GM20431 (cell line): ENCODE data around the gene ANKRD33B.

ENCODE experiments used
- in situ Hi-C: fragments of 300-500 bp; cut with MseI, MboI; formaldehyde crosslinking; loops from one replicate; pipeline ENCODE4 v1.15.0; 2020; ENCODE audit warnings: low sequenced_read_pairs; ENCODE audit not compliant: unreplicated experiment

ANKRD33B gene

DNA sequence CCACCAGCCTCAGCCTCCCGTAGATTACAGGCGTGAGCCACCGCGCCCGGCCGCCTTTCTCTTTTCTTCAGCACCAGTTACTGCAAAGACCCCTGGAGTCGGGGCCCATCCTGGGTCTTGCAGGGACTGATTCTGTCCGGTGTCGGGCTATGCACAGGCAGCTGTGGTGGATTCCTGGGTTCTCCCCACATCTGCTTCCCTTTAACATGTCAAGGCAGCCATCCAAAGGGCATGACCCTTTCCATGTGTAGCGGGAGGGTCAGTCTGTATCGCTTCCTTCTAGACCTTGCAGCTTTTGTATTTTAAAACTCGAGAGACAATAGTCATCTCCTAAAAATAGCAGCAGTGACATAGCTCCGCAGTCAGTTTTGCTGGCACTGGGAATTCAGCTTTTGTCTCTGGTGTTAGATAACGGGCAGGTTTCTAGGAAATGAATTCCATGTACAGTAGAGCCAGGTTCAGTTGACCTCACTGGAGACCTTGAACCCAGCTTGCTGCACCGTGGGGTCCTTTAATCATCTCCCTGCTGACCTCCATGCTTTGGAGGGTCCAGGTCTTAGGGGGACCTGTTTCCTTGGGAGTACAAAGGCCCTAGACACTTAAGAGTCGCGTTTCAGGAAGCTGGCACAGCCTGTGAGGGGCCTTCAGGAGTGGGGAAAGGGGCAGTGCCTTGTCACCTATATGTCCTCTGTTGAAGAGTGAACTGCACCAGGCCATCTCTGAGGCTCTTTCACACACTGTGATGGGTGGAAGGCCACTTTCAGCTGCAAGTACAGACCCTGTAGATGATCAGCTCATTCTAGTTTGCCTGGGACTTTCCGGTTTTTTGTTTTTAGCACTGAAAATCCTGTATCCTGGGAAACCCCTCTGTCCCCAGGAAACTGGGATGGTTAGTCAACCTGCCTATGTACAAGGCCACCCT, 13.8 kb downstream of the ANKRD33B start:
- in situ Hi-C loops: no loop called here

DNA sequence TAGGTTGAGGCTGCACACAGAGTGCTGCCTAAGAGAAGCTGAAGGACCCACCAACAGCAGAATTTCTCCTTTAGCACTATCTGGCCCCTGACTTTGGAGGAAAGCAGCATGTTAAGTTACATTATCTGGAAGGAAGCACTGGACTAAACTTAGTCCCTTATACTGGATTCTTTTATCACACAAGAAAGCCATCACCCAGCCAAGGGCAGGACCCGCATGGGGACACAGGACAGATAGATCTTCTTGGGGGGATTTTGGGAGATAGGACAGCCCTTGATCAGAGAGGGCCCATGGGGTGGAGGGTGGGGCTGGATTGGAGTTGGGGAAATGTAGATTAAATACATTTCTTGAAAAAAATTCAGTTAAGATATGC, 14.4 kb downstream of the ANKRD33B start:
- in situ Hi-C loops: no loop called here

DNA sequence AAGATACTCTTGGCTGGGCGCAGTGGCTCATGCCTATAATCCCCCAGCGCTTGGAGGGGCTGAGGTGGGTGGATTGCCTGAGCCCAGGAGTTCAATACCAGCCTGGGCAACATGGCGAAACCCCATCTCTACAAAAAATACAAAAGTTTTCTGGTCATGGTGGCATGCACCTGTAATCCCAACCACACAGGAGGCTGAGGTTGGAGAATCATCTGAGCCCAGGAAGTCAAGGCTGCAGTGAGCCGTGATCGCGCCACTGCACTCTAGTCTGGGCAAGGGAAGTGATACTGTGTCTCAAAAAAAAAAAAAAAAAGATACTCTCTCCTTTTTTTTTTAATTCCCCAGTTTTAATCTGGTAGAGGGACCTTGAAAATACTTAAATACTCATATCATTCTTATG, 15.0 kb downstream of the ANKRD33B start:
- in situ Hi-C loops: no loop called here

DNA sequence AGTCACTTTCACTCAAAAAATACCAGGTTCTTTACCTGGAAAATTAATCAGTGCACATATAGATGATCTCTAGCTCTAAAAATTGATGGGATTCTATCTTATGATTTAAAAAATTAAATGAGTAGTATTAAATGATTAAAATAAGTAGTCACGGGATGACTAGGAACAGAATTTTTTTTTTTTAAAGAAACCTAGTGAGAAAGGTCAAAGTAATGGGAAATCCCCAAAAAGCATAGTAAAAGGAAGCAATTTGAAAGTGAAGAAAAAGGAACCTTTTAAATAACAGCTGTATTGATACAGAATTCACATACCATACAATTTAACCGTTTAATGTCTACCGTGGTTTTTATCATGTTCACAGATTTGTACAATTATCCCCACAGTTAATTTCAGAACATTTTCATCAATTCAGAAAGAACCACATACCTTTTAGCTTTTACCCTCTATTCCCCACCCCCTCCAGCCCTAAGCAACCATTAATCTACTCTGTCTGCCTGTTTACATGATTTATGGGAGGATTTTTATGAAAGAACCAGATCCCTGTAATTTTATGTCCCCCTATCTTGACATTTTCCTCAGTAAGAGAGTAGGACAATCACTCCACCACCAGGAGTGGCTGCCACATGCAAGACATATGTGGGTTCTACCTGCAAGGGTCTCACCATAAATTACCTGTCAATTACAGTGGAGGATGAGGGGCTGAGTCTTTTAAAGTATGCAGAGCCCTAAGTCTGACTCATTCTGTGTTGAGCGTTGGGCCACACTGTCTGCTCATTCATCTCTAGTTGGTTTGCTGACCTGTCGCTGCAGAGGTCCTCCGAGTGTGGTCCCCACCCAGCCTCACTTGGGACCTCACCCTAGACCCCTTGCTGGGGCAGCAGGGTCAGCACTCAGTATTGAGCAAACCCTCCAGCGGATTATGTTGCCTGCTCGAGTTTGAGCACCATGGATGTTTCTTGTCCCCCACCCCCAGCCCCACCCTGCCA, 16.0 kb downstream of the ANKRD33B start:
- in situ Hi-C loops: no loop called here

DNA sequence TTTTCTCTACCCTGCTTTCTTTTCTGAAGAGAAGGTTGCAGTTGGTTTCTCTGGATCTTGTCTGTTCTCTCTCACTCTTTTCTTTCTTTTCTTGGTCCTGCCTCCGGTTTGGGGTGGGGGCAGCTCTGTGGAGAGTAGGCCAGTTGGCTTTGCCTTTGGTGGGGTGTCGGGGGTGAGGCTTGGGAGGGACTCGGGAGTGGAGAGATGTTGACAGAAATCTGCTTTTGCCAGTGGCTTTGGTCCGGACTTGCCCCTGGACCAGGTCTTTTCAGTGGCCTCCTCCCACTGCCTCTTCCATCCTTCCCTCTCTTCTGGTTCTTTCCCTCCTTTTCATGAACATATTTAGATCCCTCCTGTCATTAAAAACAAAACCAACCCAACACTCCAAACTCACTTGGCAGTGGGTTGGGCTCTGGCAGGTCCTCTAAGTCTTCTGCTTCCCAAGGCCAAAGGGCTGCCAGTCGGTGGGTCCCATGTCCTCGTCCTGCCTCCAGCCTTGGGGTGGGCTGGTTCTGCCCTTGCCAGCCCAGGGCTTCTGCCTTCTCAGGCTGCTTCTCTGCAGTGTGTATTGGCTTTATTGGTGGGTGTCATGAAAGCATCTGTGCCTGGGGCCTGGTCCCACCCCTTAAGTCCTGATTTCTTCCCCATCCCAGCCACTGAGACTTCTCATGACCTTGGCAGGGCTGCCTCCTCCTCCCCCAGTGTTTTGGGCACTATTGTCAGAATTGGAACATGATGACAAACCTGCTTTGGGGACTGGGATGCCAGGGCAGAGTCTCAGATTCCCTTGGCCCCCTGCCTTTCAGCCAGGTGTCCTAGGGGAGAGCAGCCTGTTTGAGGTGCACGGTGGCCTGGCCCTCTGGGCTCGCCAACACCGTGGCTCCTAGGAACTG, 16.9 kb downstream of the ANKRD33B start:
- in situ Hi-C loops: no loop called here

DNA sequence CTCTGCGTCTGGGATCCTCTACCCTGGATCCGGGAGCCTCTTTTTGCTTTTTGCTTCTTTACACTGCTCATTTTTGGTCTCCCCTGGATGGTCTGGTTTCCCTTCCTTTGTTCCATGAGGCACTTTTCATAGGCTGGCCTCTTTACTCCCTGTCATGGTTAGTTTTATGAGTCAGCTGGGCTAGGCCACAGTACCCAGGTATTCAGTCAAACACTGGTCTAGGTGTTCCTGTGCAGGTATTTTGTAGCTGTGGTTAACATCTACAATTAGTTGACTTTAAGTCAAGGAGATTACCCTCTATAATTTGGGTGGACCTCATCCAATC, 17.5 kb downstream of the ANKRD33B start:
- in situ Hi-C loops: no loop called here

DNA sequence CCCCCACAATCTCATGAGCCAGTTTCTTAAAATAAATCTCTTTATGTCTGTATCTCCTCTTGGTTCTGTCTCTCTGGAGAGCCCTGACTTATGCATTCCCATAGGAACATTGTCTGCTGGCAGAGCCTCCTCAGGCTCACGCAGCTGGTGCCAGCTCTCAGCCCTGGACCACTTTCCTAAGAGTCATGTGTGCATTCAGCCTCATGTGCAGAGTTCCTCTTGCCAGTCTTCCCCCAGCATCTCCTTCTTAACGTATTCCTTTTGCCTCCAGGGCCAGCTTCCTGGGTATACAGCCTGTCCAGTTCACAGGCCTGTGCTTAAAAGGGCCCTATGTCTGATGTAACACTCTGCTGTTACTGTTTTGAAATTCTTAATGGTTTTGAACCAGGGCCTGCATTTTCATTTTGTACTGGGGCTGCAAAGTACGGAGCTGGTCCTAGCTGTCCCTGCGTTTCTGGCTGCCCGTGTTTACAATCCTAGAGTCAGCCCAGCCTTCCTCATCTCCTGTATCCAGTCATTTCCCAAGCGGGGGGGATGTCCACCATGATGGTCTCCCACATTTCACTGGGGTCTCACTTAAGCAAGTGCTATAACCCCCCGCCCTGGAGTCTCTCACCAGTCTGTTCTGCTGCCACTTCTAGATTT, 18.1 kb downstream of the ANKRD33B start:
- in situ Hi-C loops: no loop called here

DNA sequence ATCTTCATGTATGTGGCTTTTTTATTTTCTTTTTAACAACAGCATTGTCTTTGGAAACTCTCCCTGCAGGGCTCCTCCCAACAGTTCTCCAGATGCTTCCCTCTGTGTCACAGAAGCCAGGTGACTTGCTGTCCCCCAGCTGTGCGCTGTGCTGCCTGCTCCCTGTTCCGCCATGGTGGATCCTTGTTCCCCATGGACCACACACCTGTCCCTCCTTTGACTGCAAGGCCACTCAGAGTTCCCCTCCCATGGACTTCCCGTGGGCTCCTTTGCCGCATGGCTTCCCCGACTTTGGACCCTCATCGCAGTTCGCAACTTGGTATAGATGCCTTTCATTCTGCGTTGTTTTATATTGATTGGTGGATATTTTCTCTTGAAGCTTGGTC, 18.6 kb downstream of the ANKRD33B start:
- in situ Hi-C loops: no loop called here

DNA sequence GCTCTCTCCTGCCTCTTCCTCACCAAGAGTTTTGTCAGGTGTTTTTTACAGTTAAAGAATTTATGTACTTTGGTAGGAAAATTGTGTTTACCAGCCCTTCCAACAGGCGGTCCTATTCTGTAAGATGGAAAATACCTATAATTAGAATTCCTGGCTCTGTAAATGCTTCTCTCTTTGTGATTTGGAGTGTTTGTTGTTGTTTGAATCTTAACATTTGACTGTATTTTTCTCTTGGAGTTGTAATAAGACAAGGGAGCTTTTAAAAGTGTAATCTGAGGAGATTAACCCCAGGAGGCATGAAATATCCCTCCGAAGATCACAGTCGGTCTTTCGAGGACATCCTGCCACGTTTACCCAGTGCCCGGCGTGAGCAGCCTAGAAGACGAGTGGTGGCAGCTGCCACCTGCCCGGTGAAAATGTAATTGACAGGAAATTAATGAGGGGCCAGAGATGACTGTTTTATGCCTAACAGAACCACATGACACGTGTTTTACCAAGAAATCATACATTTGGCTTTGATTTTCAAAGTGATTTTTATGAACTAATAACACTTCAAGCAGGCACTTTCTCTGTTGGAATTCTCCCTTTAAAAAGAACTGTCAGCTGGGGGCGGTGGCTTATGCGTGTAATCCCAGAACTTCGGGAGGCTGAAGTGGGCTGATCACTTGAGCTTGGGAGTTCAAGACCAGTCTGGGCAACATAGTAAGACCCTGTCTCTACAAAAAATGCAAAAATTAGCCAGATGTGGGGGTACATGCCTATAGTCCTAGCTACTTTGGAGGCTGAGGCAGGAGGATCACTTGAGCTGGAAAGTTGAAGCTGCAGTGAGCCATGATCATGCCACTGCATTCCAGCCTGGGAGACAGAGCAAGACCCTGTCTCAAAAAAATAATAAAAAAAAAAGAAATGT, 20.0 kb downstream of the ANKRD33B start:
- in situ Hi-C loops: no loop called here

DNA sequence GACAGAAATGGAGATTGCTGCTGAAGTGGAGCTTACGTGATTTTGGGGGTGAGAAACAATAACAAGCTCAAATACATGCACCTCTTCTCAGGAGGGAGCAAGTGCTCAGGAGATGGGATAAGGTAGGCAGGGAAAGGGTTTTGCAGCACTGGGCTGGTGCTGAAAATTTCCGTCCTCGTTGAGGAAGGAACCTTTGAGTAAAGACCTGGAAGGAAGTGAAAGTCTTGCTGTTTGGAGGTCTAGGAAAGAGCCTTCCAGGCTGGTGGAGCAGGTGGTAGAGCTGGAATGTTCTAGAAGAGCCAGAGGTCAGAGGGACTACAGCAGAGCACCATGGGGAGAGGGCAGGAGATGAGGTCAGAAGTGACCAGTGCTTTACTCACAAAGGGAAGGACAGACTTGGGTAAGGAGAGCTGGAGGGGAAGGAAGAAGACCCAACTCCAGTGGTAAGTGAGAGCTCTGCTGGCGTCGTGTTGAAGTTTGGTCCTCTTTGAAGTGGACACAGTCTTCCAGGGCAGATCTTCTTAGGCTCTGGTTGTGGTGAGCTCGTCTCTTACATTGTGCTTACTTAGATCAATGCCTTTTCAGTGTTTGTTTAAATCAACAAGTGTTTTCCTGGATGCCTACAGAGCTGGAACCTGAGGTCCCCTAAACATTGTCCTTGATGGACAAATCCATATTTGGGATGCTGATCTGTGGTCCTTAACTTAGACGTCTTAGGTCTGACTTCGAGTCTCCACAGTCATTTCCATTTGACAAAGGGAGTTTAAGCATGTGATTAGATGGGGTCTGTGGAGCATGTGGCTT, 21.0 kb downstream of the ANKRD33B start:
- in situ Hi-C loops: no loop called here

DNA sequence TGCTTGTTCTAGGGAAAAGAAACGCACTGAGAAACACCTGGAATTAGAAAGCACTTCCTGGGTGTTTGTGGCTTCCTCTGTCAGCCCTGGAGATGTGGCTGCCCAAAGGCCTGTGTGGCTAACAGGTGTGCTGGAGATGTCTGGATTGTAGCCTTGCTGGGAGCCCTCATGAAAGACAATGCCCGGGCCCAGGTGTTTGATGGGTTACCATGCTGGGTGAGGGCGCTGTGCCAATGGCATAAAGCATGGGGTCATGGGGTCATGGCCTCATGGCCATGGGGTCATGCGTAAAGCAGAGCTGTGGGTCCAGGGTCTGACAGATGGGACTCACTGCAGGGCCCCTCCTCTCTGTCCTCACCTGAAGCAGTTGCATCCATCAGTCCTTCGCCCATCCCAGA, 21.6 kb downstream of the ANKRD33B start:
- in situ Hi-C loops: no loop called here

DNA sequence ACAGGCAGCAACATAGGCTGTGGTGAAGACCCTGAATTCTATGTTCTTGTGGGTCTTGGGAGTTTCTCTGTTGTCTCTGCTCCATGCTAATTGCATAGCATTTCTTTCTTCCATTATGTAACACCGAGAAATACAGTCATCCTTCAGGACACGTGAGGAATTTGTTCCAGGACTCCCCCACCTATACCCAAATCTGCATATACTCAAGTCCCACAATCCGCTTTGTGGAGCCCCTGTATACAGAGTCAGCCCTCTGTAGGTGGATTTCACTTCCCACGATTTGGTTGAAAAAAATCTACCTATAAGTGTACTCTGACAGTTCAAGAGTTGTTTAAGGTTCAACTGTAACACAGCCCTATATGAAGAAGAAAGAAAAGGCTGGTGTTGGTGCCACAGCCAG, 22.1 kb downstream of the ANKRD33B start:
- in situ Hi-C loops: no loop called here

DNA sequence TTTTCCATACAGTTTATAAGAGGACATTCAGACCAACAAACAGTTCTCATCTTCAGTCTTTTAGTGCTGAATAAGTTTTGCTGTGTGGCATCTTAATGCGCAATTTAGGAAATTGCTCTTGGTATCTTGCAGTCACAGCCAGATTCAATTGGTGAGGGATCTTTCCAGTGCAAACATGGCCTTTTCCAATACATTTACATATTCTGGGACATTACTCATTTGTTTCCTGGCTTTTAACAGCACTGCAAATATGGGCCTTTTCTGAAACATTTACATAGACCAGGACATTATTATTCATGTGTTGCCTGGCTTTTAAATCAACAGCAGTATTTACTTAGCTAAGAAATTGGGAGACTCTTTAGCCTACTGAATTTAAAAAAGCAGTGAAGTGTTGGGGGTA, 22.7 kb downstream of the ANKRD33B start:
- in situ Hi-C loops: no loop called here

DNA sequence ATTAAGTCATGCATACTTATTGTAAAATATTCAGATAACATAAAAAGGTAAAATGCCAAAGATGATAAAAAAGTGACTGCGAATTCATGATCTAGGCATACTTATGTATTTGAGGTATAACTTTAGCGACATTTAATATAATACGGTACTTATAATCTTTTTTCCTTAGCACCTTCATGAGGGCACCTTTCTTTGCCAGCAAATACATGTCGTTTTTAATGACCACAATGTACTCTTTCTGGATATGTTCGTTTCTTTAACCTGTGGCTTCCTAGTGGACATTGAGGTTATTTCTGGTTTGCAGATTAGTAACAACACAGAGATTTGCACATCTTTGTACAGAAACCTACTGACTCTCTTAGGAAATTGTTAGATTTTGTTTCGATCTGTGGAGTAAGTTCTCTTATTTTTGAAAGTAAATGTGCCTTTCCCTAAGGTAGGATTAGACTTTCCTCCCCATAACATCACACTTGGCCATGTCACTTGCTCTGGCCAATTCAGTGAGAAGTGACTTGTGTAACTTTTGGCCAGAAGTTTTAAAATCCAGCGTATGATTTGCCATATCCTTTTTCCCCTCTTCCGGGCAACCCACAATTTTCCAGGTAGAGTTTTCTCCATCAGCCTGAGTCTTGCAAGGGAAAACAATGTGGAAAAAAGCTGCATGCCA, 24.4 kb downstream of the ANKRD33B start:
- in situ Hi-C loops: no loop called here

DNA sequence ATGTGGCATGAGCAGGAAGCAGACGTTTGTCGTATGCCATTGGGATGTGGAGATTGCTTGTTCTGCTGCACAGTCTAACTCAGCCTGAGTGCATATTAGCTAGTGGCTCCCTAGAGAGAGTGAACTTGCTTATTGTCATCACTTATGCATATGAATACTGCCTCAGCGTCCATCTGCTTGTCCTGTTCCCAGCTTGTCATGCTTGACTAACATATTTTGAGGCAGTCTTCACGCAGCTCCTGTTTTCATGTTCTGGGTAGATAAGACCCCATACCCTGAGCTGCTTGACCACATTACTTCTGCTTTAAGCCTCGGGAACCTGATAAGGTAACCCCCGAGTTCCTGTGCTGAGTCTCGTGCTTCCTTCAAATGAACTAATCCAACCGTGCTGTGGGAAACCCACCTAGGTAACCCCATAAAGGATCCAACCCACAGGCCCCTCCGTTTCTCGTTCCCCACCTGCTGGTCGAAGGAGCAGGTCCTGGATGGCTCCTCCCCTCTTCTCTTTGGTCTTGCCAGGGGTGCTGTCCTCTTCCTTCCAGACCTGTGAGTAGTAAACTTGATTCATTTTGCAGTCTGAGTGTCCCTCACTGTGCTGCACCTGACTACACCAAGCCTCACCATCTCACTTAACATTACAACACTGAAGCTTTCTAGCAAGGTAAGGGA, 25.0 kb downstream of the ANKRD33B start:
- in situ Hi-C loops: no loop called here

DNA sequence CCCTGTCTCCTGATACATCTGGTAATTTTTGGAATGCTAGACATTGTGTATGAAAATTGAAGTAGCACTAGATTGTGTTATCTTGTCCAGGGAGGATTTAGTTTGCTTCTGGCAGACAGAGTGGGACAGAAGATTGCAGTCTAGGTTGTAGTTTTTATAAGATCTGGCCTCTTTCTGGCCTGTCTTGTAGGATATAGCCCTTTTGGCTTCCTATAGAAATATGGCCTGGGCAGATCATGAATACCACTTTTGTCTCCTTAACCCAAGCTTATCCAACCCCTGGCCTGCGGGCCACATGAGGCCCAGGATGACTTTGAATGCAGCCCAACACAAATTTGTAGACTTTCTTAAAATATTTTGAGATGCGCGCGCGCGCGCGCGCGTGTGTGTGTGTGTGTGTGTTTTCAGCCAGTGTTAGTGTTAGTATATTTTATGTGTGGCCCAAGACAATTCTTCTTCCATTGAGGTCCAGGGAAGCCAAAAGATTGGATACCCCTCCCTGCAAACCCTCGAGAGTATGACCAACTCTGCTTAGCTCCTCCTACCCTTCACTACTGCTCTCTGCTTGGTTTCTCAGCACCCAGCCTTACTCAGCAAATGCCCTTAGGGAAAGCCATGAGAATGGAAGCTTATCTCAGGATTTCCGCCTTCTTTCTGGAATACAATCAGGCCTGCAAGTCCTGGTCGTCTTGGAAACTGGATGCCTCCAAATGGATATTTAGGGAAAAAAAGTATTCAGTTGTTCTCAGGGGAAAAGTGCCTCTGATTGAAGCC, 26.5 kb downstream of the ANKRD33B start:
- in situ Hi-C loops: no loop called here
